GM18909 (cell line): ENCODE measurements around the gene C14orf119.

Experiments used
- ATAC-seq: cut with Tn5 transposase; IDR thresholded peaks from one replicate; pipeline ENCODE4 v1.9.1; 2021; ENCODE audit warnings: mild to moderate bottlenecking; ENCODE audit not compliant: unreplicated experiment, poor library complexity

The C14orf119 gene

DNA sequence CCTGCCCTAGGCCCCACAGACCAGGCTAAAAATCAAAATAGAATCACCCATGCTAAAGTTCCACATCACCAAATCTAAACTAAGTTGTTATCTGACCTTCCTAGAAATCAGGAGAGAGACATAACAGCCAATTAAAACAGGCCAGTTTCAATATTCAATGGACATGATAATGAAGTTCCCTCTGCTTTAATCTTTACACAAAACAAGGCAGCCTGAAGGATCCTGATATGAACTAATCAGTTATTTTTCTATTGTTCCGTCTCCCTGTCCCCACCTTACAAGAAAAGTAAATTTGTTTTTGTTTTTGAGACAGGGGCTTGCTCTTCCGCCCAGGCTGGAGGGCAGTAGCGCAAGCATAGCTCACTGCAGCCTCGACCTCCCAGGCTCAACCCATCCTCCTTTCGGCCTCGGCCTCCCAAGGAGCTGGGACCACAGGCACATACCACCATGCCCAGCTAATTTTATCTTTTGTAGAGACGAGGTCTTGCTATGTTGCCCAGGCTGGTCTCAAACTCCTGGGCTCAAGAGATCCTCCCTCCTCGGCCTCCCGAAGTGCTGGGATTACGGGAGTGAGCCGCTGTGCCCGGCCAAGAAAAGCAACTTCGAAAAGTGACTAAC, 29.1 kb downstream of the C14orf119 start:
- ATAC-seq = no peak

DNA sequence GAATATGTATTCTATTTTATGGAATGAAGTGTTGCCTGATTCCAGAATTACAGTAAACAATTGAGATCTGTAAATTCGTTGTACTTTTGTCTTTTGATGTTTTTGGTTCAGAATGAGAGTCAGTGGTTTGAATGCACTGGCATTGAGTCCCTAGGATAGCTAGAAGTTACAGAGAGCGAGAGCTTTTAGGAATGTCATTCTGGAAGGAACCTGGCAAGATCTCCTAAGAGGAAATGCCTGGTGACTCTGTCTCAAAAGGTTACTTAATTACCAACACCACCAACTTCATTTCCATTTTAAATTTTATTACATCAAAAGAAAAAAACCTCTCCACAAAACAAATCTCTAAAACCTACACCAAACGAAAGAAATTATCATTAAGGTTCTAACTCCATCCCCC, 29.7 kb downstream of the C14orf119 start:
- no peak for ATAC-seq

DNA sequence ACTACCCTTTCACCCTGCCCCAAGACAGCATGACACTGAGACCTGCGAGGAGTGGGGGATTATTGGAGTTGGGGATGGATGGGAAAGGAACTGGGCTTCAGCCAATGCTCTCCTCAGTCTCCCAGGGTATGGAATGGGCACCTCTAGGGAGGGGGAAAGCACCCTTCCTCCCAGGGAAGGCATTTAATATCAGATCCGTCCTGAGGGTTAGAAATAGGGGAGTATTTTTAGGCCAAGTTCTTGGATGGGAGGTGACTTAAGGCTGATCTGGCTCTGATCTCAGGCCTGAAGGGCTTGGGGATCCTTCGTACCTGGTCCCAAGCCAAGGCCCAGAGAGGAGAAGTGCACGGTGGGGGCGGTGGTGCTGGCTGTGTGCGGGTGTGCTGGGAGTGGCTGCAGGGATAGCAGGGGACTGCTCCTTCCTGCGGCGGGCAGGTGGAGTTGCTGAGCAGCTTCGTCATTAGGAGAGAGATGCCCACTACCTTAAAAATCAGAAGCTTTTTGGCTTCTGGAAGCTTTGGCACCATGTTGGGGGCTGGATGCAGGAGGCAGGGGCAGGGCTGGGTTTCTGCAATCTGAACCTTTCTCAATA, 30.7 kb downstream of the C14orf119 start:
- ATAC-seq = no peak

GRCh38 chr14:23126548-23127278, 31.4 kb downstream of the C14orf119 start:
- ATAC-seq = no peak

DNA sequence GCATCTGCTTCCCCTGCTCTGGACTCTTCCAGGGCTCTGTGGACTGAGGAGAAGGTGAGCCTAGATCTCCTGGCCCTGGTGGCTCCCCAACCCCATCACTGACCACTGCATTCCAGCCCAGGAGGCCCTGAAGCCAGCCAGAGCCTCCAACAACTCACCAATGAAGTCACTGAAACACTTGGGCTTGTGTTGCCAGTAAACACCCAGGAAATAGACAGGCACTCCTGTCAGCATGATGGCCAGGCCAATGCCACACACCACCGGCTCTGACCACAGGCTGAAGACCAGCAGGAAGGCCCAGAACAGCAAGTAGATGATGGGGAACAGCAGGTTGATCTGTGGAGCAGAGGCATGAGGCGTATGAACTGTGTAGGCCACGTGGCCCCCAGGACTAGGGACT, 32.6 kb downstream of the C14orf119 start:
- no peak for ATAC-seq

DNA sequence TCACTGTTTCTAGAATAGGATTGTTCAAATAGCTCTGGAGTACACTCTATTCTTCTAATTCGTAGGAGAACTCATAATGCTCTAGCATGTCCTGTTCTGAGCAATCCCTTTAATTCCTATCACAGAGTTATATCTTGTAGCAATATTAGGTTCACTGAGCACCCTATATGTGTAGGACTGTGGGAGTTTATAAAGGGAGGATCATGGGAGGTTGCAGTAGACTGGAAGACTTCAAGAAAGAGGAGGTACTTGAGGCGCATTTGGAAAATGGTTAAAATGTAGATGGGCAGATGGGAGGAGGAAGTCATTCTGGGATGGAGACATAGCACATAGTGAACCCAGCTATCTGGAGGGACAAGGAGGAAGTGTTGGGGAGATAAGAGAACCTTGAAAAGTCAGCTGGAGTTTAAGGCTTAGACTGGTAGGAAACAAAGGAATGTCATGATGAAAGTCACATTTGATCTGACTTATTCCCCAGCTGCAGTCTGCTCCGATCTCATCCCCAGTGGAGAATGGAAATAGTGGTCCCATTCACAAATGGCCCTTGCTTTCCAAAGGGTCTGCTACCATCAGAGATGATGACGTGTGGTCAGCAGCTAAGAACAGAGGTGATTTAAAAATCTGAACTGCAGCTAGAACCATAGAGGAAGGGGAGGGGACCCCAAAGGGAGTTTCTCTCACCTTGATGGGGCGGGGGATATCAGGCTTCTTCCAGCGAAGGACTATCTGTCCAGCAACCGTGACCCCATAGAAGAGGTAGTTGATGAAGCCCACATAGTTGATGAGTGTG, 33.9 kb downstream of the C14orf119 start:
- no peak for ATAC-seq

DNA sequence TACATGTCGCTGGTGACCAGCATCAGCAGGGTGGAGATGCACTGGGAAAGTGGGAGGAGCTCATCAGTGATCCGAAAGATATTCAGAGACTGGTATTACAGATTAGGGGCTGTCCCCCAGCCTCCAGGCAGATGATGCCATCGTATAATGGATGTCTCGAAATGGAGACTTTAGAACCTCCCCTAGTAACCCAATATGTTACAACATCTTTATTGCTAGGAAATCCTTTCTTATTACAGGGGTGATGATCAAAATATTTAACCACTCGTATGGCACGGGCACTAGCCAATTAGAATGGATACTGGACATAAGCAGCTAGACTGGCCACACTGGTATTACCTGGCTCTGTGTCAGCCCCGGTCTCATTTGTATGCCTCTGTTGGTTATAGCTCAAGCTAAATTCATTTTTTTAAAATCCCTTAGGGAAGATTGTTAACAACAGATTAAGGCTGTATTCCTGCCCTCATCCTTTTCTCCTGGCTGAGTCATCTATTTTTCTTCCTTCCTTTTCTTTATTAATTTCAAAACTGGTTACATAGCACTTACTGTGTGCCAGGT, 34.5 kb downstream of the C14orf119 start:
- ATAC-seq = no peak

DNA sequence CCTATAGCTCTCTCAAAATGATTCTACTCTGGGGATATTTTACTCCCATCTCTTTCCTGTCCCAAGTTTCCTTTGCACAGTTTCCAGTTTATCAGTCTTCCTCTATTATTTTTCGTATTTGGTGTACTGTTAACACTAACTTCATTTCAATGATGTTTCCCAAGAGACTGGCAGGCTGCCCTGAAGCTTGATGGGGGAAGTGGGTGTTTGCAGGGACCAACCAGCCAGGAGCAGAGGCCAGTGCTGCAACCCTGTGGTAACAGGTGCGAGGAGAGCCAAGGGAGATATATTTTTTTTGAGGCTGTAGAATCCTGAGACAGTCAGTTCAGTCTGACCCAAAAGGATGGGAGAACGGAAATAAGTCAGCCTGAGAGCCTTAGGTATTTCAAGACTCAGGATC, 35.6 kb downstream of the C14orf119 start:
- ATAC-seq = no peak

DNA sequence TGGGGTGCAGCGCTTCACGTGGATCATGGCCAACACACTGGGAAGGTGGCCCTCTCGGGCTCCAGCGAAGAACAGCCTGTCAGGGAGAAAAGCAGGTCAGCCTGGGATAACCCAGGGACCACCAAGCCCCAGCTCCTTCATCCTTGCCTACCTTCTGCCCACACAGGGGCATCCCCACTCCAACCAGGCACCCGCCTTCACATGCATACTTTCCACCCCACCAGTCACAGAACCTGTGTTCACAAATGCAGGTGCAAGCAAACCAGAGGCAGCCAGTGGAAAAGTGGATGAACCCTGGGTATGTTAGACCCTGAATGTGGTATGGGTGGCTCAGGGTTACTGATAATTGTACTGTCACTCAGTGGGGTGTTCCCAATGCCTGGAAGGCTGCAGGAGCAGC, 36.2 kb downstream of the C14orf119 start:
- ATAC-seq = no peak

DNA sequence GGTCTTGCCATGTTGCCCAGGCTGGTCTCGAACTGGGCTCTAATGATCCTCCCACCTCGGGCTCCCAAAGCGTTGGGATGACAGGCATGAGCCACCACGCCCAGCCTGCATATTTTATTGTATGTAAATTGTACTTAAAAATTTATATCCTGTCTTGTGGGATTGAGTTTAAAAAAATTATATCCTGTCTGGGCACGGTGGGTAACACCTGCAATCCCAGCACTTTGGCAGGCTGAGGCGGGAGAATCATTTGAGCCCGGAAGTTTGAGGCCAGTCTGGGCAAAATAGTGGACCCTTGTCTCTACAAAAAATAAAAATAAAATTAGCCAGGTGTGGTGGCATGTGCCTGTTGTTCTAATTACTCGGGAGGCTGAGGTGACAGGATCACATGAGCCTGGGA, 37.7 kb downstream of the C14orf119 start:
- no peak for ATAC-seq

DNA sequence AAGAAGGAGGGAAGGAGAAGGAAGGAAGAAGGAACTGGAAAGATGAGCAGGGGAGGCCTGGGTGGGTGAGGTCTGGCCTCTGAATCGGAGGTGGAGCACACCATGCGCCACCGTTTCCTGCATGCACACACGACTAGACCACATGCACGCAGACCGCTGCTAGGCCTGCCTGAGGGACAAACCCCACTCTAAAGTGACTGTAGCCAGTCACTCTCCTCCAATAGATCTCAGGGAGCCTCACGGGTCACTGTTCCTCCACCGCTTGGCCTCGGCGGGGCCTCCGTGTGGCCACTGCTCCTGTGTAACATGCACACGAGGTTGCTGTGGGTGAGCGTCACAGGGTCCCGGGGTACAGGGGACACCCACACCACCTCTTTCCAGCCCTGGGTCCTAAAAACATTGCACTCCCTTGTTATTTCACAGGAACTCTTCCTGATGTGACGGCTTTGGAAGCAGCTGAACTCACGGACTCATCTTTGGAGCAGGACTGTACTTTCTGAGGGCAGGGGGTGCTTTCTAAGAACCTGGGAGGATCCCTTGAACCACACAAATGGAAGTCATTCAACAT, 41.3 kb downstream of the C14orf119 start:
- no peak for ATAC-seq

GRCh38 chr14:23137192-23137812, 42.0 kb downstream of the C14orf119 start:
- no peak for ATAC-seq

DNA sequence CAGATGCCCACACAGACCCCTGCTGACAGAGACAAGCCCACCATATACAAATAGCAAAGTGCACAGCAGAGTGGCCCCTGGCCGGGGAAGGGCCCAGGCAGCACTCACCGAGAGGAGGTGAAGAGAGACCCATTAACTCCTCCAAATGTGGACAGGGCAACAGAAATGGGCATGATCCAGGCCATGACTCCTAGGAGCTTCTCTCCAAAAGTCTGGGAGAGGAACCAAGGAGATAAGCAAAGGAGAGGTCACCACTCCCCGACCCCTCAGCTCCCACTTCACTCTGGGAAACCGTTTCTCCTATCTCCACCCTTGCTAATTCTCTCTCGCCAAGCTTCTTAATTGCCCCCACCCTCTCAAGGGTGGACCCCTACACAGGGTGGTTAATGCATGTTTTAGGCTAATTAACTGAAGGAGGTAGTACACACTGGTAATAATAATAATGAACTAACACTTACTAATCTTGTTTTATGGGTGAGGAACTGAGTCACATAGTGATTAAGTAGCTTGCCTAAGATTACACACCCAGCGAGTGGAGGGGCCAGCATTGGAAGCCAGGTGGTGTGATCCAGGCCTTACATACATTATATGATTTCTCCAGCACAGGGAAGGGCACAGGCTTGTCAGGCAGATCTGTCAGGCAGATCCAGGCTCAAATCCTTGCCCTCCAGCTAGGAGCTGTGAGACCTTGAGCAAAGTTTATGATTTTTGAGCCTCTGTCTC, 42.7 kb downstream of the C14orf119 start:
- ATAC-seq = no peak

GRCh38 chr14:23139874-23140273, 44.6 kb downstream of the C14orf119 start:
- ATAC-seq = no peak

DNA sequence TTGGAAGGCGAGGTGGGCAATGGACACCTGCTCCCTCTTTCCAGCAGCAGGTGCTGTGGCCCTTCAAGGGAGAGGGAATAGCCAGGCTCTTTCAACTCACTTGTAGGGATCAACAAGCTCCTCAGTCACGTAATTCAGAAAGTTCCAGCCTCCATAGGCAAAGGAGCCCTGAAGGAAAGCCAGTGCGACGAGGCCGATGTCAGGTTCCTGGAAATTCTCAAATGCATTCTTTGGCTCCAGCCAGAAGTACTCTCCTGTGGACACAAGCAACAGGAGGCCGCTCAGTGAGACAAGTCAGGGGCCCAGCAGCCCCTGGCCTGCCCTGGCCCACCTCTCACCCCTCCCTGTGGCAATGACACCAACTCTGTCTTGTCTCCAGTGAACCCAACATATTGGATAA, 45.1 kb downstream of the C14orf119 start:
- no peak for ATAC-seq

DNA sequence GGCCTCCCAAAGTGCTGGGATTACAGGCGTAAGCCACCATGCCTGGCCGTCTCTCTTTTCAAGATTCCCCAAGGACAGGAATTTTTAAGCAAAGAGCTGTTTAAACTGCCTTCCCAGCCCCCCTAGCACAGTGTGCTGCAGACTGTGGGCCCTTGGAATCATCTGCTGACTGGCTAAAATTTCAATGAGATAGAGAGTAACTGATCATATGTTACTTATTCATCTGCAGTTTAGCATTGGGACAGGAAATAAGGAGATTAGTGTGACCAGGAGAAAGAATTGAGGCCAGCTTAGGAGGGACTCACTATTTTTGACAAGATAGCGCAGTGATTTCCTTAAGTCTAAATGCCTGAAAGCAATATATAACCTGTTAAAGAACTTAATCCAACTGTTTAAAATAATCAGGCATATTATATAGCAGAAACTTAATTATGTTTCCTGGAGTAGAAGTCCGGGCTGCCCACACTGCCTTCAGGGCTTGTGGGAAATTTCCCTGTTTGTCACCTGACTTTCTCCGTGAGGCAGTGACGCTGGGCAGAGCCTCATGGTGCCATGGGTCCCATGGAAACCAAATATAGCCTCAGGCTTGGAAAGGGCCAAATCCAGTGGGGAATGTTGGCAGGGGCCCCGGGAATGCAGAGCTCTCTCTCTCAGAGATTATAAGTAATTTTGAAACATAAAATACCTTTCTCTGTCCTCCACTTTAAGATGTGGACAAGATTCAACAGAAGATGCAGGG, 46.6 kb downstream of the C14orf119 start:
- ATAC-seq = no peak

- no peak for ATAC-seq
Measured at GRCh38 chr14:23142826-23143225, 47.5 kb downstream of the C14orf119 start.

GRCh38 chr14:23143911-23144310, 48.6 kb downstream of the C14orf119 start:
- ATAC-seq = no peak
